Astrocyte (in vitro differentiated cells and primary cell): Measurements from ENCODE around the gene ZNF79.

Experiments used
- EZH2 ChIP-seq: IDR thresholded peaks from 2 replicates; pipeline ENCODE4 v1.6.1; 2012; ENCODE audit warnings: mild to moderate bottlenecking, low read length, inconsistent platforms; ENCODE audit not compliant: insufficient read depth
- TF ChIP-seq, protein P1 (sequence below): IDR thresholded peaks from 2 replicates; pipeline ENCODE4 v1.5.1; 2011; ENCODE audit warnings: low read depth, mild to moderate bottlenecking, inconsistent platforms, low read length, moderate library complexity; ENCODE audit not compliant: insufficient read depth

DNA sequence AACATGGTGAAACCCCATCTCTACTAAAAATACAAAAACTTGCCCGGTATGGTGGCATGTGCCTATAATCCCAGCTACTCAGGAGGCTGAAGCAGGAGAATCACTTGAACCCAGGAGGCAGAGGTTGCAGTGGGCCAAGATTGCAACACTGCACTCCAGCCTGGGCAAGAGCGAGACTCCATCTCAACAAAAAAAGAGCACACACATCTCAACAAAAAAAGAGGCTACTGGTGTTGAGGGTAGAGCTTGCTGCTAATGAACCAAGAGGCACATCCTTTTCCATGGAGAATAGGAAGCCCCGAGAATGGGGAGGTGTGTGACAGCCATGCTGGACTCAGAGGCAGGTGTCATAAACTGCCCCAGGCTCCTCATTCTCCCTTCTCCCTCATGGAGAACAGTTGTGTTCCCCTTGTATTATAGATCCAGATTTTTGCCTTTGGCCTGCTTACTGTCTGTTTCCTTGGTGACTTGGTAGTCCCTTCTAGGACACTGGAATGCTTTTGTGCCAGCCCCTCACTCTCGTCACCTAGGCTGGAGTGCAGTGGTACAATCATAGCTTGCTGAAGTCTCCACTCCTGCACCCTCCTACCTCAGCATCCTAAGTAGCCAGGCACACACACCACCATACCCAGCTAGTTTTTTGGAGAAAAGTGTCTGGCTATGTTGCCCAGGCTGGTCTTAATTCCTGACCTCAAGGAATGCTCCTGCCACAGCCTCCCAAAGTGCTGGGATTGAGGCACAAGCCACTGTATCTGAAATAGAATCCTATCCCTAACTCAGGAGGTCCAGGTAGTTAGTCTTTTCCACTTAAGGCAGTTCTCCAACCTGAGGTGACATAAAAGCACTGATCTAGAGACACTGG lies 21.9 kb downstream of the ZNF79 start:
- TF ChIP-seq, protein P1, sequence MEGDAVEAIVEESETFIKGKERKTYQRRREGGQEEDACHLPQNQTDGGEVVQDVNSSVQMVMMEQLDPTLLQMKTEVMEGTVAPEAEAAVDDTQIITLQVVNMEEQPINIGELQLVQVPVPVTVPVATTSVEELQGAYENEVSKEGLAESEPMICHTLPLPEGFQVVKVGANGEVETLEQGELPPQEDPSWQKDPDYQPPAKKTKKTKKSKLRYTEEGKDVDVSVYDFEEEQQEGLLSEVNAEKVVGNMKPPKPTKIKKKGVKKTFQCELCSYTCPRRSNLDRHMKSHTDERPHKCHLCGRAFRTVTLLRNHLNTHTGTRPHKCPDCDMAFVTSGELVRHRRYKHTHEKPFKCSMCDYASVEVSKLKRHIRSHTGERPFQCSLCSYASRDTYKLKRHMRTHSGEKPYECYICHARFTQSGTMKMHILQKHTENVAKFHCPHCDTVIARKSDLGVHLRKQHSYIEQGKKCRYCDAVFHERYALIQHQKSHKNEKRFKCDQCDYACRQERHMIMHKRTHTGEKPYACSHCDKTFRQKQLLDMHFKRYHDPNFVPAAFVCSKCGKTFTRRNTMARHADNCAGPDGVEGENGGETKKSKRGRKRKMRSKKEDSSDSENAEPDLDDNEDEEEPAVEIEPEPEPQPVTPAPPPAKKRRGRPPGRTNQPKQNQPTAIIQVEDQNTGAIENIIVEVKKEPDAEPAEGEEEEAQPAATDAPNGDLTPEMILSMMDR: no peak
- no peak for TF ChIP-seq EZH2
